Tibial artery (tissue), 4 donors: ENCODE measurements around the gene LRP11.

Source experiments
- DNase-seq, 2 donors: peaks; one replicate each; pipeline ENCODE4 v3.0.0-alpha.2; 2019
- H3K27ac ChIP-seq, 2 donors: fragments of 200-600 bp; sonication (generic) in 1 of 2; 1 replicate in 1 of 2; 2 replicates in 1 of 2; pipeline ENCODE4 v1.5.1; 2018 to 2019; ENCODE audit warnings: mild to moderate bottlenecking in 1 of 2
- H3K27me3 ChIP-seq, 2 donors: fragments of 200-600 bp; sonication (generic) in 1 of 2; one replicate each; pipeline versions ENCODE4 v1.5.1 to v1.6.0; 2016 to 2019
- H3K36me3 ChIP-seq, 3 donors: fragments of 200-600 bp; sonication (generic) in 2 of 3; one replicate each; pipeline ENCODE4 v1.5.1; 2016 to 2019; ENCODE audit warnings: mild to moderate bottlenecking in 2 of 3
- H3K4me1 ChIP-seq, 4 donors: fragments of 200-600 bp; sonication (generic) in 2 of 4; 1 replicate in 3 of 4; 2 replicates in 1 of 4; pipeline ENCODE4 v1.5.1; 2016 to 2019
- H3K4me3 ChIP-seq, 2 donors: fragments of 200-600 bp; sonication (generic) in 1 of 2; 1 replicate in 1 of 2; 2 replicates in 1 of 2; pipeline ENCODE4 v1.5.1; 2018 to 2019; ENCODE audit warnings: mild to moderate bottlenecking in 2 of 2
- H3K9me3 ChIP-seq, 3 donors: fragments of 200-600 bp; sonication (generic) in 1 of 3; one replicate each; pipeline ENCODE4 v1.5.1; 2016 to 2019
- intact Hi-C: fragments of 100-400 bp; cut with DNase I; formaldehyde crosslinking; loops from one replicate; pipeline ENCODE4 v1.15.0; 2023; ENCODE audit warnings: low total_unique reads
- TF ChIP-seq, protein P1 (sequence below), 2 experiments: fragments of 200-600 bp in 1 of 2; fragments of 450-650 bp in 1 of 2; IDR thresholded peaks; one replicate each; pipeline ENCODE4 v1.5.1; 2017 to 2019; ENCODE audit warnings: antibody characterized with exemption in 2 of 2, mild to moderate bottlenecking in 1 of 2, moderate library complexity in 1 of 2

Gene LRP11

GRCh38 chr6:149881860-149882259 lies 17.7 kb upstream of the LRP11 start:
- intact Hi-C loops, result no loop called here
- Histone ChIP-seq H3K4me1 (peaks cover 0 to 10% (median 4%) of the 10 kb centered on the region in 4 donors), H3K27me3 (no peaks in the 10 kb centered on the region), H3K27ac (no peak overlapping the region), H3K4me3 (no peak overlapping the region), H3K9me3 (no peaks in the 10 kb centered on the region), H3K36me3 (no peaks in the 10 kb centered on the region)
- TF ChIP-seq, protein P1, sequence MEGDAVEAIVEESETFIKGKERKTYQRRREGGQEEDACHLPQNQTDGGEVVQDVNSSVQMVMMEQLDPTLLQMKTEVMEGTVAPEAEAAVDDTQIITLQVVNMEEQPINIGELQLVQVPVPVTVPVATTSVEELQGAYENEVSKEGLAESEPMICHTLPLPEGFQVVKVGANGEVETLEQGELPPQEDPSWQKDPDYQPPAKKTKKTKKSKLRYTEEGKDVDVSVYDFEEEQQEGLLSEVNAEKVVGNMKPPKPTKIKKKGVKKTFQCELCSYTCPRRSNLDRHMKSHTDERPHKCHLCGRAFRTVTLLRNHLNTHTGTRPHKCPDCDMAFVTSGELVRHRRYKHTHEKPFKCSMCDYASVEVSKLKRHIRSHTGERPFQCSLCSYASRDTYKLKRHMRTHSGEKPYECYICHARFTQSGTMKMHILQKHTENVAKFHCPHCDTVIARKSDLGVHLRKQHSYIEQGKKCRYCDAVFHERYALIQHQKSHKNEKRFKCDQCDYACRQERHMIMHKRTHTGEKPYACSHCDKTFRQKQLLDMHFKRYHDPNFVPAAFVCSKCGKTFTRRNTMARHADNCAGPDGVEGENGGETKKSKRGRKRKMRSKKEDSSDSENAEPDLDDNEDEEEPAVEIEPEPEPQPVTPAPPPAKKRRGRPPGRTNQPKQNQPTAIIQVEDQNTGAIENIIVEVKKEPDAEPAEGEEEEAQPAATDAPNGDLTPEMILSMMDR (IDR thresholded peaks at IDR 0.05), result no peak
- DNase-seq, result no peak

GRCh38 chr6:149881066-149881766 lies 17.1 kb upstream of the LRP11 start:
- no peaks in the 10 kb centered on the region for H3K36me3 ChIP-seq
- intact Hi-C loops, result no loop called here
- no peak overlapping the region for H3K4me3 ChIP-seq
- H3K4me1 ChIP-seq, result peaks cover 0 to 10% (median 4%) of the 10 kb centered on the region in 4 donors
- H3K27me3 ChIP-seq, result no peaks in the 10 kb centered on the region
- no peak for DNase-seq
- no peak overlapping the region for H3K27ac ChIP-seq
- H3K9me3 ChIP-seq, result no peaks in the 10 kb centered on the region
- TF ChIP-seq, protein P1 (IDR thresholded peaks at IDR 0.05), result no peak

GRCh38 chr6:149877659-149878058 lies 13.5 kb upstream of the LRP11 start:
- TF ChIP-seq, protein P1 (IDR thresholded peaks at IDR 0.05), result no peak
- Histone ChIP-seq H3K9me3 (no peaks in the 10 kb centered on the region), H3K36me3 (no peaks in the 10 kb centered on the region), H3K27ac (no peak overlapping the region), H3K4me1 (no peaks in the 10 kb centered on the region), H3K27me3 (no peaks in the 10 kb centered on the region), H3K4me3 (no peak overlapping the region)
- intact Hi-C loops, result no loop called here
- no peak for DNase-seq

GRCh38 chr6:149876241-149876933 lies 12.2 kb upstream of the LRP11 start:
- no peak overlapping the region for H3K4me3 ChIP-seq
- no peaks in the 10 kb centered on the region for H3K36me3 ChIP-seq
- DNase-seq, result no peak
- H3K4me1 ChIP-seq, result no peaks in the 10 kb centered on the region
- H3K27me3 ChIP-seq, result no peaks in the 10 kb centered on the region
- H3K27ac ChIP-seq, result no peak overlapping the region
- TF ChIP-seq, protein P1 (IDR thresholded peaks at IDR 0.05), result no peak
- H3K9me3 ChIP-seq, result no peaks in the 10 kb centered on the region
- intact Hi-C loops, result no loop called here

DNA sequence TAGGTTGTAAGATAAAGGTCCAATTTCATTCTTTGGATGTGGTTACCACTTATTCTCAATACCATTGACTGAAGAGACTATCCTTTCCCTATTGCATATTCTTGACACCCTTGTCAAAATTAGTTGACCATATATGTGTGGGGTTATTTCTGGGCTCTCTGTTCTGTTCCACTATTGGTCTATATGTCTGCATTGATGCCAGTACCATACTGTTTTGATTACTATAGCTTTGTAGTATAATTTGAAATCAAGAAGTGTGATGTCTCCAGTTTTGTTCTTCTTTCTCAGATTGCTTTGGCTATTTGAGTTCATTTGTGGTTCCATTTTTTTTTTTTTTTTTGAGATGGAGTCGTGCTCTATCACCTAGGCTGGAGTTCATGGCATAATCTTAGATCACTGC lies 8.1 kb upstream of the LRP11 start:
- intact Hi-C loops, result no loop called here
- TF ChIP-seq, protein P1 (IDR thresholded peaks at IDR 0.05), result no peak
- DNase-seq, result no peak
- H3K27ac ChIP-seq, result no peak overlapping the region
- no peaks in the 10 kb centered on the region for H3K36me3 ChIP-seq
- H3K9me3 ChIP-seq, result no peaks in the 10 kb centered on the region
- no peaks in the 10 kb centered on the region for H3K27me3 ChIP-seq
- H3K4me1 ChIP-seq, result no peaks in the 10 kb centered on the region
- H3K4me3 ChIP-seq, result no peak overlapping the region
